ENCODE data around the gene TEX35.

TEX35 gene

DNA sequence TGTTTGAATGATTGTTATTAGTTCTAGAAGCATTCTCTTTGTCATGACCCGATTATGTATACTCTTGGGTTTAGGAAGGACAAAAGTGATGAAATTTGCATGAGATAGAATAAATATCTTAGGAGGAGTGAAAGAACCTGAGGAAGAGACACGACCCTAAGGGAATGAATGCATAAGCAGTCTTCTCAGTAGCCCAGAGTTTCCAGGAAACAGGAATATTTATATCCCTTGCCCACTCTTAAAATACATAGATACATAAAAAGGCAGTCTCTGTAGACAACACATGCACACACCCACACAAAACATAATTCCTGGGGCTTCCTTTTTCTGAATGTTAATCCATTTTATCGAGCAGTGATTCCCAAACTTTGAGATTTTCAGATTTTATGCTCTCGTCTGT lies 35.5 kb upstream of the TEX35 start:
- TF ChIP-seq CTCF (IDR thresholded peaks at IDR 0.05; ENCODE audit: low read depth, low read length, missing control alignments): no peak
- DNase-seq (ENCODE audit: low read depth): no peak
- H3K4me3 ChIP-seq (ENCODE audit: low read depth, low read length): no peak overlapping the region

DNA sequence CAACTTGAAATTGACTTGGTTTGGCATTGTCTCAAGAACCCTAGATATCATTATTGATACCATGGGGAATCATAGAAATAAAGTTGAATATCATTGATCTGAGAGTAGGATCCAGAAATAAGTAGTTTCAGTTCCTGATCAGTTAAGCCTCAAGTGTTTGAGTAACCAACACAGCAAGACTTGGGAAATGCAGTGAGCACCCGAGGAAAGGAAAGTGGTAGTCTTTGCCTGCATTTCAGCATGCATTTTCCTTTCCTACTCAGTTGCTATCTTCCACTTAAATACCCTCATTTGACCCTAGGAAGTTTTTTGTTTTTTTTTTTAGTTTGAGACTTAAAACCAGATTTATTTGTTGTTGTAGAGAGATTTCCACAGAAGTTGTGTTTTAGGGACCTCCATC lies 35.1 kb upstream of the TEX35 start:
- no peak for DNase-seq (ENCODE audit: low read depth)
- no peak for TF ChIP-seq CTCF (IDR thresholded peaks at IDR 0.05; ENCODE audit: low read depth, low read length, missing control alignments)
- no peak overlapping the region for H3K4me3 ChIP-seq (ENCODE audit: low read depth, low read length)

DNA sequence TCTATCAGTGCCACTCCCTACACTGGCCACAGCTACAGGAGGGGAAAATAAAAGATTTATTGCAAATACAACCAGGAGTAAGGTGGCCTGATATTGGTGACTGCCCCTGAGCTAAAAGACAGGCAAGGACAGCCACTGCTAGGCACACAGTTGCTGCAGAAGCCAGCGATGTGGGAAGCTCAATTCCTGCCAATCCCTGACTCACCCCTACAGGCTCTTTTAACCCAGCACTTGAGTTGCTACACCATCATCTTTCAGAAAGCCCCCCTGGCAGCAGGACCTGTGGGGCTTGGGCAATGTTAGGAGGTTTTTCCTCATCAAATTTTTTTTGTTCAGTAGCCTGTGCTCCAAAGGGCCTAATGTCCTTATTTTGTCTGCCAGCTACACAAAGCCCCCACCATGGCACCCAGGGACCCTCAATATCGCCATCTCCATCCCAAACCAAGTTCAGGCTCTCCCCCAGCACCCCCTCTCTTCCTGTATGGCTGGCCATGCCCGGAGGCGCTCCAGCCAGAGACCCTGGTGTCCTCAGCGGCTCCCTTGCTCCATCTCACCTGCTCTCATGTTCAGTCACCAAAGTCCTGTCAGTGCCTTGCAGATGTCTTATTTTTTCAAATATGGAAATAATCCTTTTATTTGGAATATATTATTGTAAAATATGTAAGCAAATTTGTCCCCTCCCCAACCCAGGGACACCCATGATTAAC lies 29.5 kb upstream of the TEX35 start:
- H3K4me3 ChIP-seq (ENCODE audit: low read depth, low read length): no peak overlapping the region
- DNase-seq (ENCODE audit: low read depth): no peak
- no peak for TF ChIP-seq CTCF (IDR thresholded peaks at IDR 0.05; ENCODE audit: low read depth, low read length, missing control alignments)

DNA sequence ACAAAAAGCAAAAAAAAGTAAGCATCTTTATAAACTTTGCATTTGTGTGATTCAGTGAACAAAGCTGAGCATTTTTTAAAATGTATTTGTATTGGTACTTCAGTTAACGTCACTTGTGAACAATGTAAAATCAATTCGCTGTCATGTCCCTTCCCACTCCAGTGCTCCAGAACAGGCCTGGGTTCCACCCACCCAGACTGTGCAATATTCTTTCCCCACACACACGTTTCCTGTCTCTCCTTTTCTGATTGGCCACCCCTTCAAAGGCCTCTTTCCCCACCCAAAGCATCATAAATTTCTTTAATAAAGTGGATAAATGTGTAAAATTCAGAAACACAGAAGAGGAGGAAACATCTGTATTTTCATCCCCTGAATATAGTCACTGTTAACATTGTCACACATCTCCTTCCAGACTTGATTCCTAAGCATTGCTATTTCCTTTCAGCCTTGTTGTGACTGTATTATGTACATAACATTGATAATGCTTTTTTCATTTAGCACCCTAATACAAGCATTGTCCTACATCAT lies 28.1 kb upstream of the TEX35 start:
- no peak for DNase-seq (ENCODE audit: low read depth)
- TF ChIP-seq CTCF (IDR thresholded peaks at IDR 0.05; ENCODE audit: low read depth, low read length, missing control alignments): no peak
- no peak overlapping the region for H3K4me3 ChIP-seq (ENCODE audit: low read depth, low read length)

DNA sequence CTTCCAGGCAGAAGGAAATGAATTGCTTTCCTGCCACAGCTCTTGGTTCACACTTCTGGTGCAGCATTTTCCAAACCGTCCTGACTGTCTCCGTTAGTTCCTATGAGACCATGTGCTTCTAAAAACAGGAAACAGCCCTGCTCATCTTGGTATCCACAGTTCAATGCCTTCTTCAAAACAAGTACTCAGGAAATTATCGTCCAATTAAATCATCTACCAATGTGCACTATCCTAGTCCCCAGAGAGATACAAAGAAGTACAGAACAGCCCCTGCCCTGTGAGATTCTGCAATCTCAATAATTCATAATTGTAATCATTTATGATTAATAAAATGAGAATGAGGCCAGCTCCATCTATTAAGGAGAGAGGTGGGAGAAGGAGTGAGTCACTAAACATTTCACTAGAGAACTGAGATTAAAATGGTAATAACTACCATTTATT lies 27.3 kb upstream of the TEX35 start:
- no peak for TF ChIP-seq CTCF (IDR thresholded peaks at IDR 0.05; ENCODE audit: low read depth, low read length, missing control alignments)
- no peak overlapping the region for H3K4me3 ChIP-seq (ENCODE audit: low read depth, low read length)
- no peak for DNase-seq (ENCODE audit: low read depth)

DNA sequence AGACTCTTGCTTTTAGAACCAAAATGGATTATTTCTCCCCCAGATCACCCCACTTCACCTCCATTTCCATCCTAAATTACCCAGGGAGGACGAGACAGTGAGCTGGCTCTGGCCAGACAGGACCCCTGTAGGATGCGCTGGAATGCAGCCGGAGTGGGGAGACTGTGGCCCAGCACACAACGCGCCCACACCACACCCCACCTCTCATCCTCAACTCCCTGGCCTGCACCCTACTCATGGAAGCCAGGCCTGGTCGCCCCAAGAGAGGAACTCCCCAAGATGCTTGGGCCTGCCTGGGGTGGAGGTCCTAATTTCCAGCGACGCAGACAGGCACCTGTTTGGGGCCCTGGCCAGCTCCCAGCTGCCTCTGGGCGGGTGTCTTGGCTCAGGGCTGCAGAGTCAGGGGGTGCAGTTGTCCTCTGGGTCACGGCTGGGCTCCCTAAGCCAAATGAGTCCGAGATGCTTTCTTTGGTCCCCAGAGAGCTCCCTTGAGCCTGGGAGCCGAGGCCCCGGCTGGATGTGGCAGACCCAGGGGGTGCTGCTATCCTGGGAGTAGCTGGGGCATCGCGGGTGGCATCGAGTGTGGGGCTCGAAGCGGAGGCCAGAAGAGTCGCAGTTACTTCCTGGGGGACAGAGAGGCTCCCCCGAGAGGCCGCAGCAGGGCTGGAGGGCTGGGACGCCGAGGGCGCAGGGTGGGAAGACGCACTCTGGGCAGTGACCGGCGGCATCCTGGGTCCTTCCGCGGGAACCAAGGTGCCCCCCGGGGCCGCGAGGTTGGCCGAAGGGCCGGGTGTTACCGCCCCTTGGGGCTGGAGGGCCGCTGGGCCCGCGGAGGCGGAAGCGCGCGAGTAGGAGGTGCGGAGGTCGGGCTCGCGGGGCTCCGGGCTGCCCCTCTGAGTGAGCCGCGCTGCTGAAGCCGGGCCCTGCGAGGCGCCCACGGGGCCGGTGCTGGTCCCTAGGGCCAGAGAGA lies 26.5 kb upstream of the TEX35 start:
- TF ChIP-seq CTCF (IDR thresholded peaks at IDR 0.05; ENCODE audit: low read depth, low read length, missing control alignments): no peak
- H3K4me3 ChIP-seq (ENCODE audit: low read depth, low read length): no peak overlapping the region
- DNase-seq (ENCODE audit: low read depth): no peak
